H1 (cell line): ENCODE data around the gene RFNG. TPM values are rescaled to one million over a fixed set of nuclear protein-coding genes. Genes with fewer than 3 reads are reported as not detected.

ENCODE experiments used
- CREB1 ChIP-seq: IDR thresholded peaks from 2 replicates; pipeline ENCODE4 v1.6.1; 2012; ENCODE audit warnings: inconsistent platforms
- EZH2 ChIP-seq: fragments of 200-600 bp; sonication (generic); IDR thresholded peaks from 2 replicates; pipeline ENCODE4 v1.7.1; 2012; ENCODE audit warnings: low read depth, mild to moderate bottlenecking, moderate library complexity, low read length, inconsistent platforms; ENCODE audit not compliant: severe bottlenecking
- JUN ChIP-seq: IDR thresholded peaks from 2 replicates; pipeline ENCODE4 v1.6.1; 2011; ENCODE audit warnings: low read depth, mild to moderate bottlenecking, improper control_type of control experiment, low read length
- POLR2A ChIP-seq, 2 experiments: IDR thresholded peaks; 1 replicate in 1 of 2; 2 replicates in 1 of 2; pipeline ENCODE4 v1.6.1; 2011; ENCODE audit warnings: low read depth in 2 of 2, low read length in 2 of 2, mild to moderate bottlenecking in 2 of 2; ENCODE audit errors: control extremely low read depth in 1 of 2
- TAF7 ChIP-seq: optimal IDR thresholded peaks from 2 replicates; pipeline ENCODE3; 2011; ENCODE audit warnings: low read depth, mild to moderate bottlenecking, inconsistent platforms, low read length, moderate library complexity, borderline replicate concordance
- TBP ChIP-seq: IDR thresholded peaks from 2 replicates; pipeline ENCODE4 v1.6.1; 2011; ENCODE audit warnings: low read depth, low read length, improper control_type of control experiment
- polyA plus RNA-seq, 7 experiments: library from polyadenylated mRNA; depleted of rRNA in 3 of 7; stranded (reverse) in 5 of 7; unstranded in 2 of 7; fragments of >200 nt in 5 of 7; fragments of 200-250 nt in 2 of 7; gene quantifications; 1 replicate in 5 of 7; 2 replicates in 1 of 7; 4 replicates in 1 of 7; pipeline versions ENCODE4 v1.2.1 to v1.2.3, GENCODE V29; 2011 to 2013; ENCODE audit warnings: missing spikeins in 2 of 7, mixed read lengths in 2 of 7
- total RNA-seq: library from RNA; stranded (reverse); fragmentation: NEBNext Ultra II Directional; extraction: Animal tissue kit (Norgen Biotek cat#: 25700); gene quantifications from 2 replicates; pipeline ENCODE4 v1.2.1, GENCODE V29; 2021
- TF ChIP-seq, protein P1 (sequence below): fragments of 300-600 bp; sonication (generic); IDR thresholded peaks from 2 replicates; pipeline ENCODE4 v1.7.1; 2012; ENCODE audit warnings: low read length, moderate library complexity, mild to moderate bottlenecking, inconsistent platforms; ENCODE audit not compliant: insufficient replicate concordance
- TF ChIP-seq, protein P2 (sequence below): IDR thresholded peaks from 2 replicates; pipeline ENCODE4 v1.6.1; 2012; ENCODE audit warnings: inconsistent platforms
- TF ChIP-seq, protein P3 (sequence below): IDR thresholded peaks from 2 replicates; pipeline ENCODE4 v1.6.1; 2012; ENCODE audit warnings: inconsistent platforms

The RFNG gene
- total and polyA plus RNA-seq, 2 of the 8 experiments (the other 6 are each of a cell fraction or from before 2014, with no cell fraction given): 26.7 to 28.4 TPM

DNA sequence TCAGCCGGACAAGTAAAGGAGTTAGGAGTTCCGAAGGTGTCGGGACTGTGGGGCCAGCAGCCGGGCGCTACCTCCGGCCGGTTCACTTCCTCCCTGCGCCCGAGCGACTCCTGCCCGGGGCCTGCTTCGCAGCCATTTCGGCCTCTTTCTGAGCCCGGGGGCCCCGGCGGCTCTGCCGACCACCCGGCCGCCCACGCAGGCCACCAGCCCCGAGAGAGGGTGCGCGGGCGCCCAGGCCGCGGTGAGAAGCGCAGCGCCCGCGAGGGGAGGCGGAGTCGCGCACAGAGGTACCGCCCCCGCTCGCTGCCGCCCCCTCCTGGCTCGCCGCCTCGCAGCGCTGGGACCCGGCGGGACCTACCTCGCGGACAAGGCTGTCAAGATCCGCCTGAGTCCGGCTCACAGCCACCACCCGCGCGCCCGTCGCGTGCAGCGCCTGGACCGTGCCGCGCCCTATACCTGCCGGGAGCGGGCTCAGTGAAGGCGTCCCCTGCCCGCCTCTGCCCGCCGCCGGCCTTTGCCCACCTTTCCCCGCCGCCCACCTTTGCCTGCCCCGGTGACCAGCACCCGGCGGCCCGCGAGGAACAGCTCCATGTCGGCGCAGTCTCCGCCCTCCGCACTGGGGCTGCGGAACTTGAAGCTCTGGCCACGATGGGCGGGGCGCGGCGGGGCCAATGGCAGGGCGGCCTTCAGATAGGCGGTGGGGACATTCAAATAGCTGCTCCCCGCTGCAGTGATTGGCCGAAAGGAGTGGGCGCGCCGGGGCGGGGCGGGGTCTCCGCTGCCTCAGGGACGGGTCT lies 14.3 kb downstream of the RFNG start, which contains the start of gene DCXR (continued):
- TF ChIP-seq, protein P1, sequence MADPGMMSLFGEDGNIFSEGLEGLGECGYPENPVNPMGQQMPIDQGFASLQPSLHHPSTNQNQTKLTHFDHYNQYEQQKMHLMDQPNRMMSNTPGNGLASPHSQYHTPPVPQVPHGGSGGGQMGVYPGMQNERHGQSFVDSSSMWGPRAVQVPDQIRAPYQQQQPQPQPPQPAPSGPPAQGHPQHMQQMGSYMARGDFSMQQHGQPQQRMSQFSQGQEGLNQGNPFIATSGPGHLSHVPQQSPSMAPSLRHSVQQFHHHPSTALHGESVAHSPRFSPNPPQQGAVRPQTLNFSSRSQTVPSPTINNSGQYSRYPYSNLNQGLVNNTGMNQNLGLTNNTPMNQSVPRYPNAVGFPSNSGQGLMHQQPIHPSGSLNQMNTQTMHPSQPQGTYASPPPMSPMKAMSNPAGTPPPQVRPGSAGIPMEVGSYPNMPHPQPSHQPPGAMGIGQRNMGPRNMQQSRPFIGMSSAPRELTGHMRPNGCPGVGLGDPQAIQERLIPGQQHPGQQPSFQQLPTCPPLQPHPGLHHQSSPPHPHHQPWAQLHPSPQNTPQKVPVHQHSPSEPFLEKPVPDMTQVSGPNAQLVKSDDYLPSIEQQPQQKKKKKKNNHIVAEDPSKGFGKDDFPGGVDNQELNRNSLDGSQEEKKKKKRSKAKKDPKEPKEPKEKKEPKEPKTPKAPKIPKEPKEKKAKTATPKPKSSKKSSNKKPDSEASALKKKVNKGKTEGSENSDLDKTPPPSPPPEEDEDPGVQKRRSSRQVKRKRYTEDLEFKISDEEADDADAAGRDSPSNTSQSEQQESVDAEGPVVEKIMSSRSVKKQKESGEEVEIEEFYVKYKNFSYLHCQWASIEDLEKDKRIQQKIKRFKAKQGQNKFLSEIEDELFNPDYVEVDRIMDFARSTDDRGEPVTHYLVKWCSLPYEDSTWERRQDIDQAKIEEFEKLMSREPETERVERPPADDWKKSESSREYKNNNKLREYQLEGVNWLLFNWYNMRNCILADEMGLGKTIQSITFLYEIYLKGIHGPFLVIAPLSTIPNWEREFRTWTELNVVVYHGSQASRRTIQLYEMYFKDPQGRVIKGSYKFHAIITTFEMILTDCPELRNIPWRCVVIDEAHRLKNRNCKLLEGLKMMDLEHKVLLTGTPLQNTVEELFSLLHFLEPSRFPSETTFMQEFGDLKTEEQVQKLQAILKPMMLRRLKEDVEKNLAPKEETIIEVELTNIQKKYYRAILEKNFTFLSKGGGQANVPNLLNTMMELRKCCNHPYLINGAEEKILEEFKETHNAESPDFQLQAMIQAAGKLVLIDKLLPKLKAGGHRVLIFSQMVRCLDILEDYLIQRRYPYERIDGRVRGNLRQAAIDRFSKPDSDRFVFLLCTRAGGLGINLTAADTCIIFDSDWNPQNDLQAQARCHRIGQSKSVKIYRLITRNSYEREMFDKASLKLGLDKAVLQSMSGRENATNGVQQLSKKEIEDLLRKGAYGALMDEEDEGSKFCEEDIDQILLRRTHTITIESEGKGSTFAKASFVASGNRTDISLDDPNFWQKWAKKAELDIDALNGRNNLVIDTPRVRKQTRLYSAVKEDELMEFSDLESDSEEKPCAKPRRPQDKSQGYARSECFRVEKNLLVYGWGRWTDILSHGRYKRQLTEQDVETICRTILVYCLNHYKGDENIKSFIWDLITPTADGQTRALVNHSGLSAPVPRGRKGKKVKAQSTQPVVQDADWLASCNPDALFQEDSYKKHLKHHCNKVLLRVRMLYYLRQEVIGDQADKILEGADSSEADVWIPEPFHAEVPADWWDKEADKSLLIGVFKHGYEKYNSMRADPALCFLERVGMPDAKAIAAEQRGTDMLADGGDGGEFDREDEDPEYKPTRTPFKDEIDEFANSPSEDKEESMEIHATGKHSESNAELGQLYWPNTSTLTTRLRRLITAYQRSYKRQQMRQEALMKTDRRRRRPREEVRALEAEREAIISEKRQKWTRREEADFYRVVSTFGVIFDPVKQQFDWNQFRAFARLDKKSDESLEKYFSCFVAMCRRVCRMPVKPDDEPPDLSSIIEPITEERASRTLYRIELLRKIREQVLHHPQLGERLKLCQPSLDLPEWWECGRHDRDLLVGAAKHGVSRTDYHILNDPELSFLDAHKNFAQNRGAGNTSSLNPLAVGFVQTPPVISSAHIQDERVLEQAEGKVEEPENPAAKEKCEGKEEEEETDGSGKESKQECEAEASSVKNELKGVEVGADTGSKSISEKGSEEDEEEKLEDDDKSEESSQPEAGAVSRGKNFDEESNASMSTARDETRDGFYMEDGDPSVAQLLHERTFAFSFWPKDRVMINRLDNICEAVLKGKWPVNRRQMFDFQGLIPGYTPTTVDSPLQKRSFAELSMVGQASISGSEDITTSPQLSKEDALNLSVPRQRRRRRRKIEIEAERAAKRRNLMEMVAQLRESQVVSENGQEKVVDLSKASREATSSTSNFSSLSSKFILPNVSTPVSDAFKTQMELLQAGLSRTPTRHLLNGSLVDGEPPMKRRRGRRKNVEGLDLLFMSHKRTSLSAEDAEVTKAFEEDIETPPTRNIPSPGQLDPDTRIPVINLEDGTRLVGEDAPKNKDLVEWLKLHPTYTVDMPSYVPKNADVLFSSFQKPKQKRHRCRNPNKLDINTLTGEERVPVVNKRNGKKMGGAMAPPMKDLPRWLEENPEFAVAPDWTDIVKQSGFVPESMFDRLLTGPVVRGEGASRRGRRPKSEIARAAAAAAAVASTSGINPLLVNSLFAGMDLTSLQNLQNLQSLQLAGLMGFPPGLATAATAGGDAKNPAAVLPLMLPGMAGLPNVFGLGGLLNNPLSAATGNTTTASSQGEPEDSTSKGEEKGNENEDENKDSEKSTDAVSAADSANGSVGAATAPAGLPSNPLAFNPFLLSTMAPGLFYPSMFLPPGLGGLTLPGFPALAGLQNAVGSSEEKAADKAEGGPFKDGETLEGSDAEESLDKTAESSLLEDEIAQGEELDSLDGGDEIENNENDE: no peak
- TF ChIP-seq EZH2: no peak
- TF ChIP-seq, protein P2, sequence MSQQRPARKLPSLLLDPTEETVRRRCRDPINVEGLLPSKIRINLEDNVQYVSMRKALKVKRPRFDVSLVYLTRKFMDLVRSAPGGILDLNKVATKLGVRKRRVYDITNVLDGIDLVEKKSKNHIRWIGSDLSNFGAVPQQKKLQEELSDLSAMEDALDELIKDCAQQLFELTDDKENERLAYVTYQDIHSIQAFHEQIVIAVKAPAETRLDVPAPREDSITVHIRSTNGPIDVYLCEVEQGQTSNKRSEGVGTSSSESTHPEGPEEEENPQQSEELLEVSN: peak; percentile 42; the same call in 1 of the 2 replicates
- TF ChIP-seq TBP: peak; percentile 67; the same call in 1 of the 2 replicates
- no peak for TF ChIP-seq JUN
- TF ChIP-seq CREB1: peak; percentile 39; the same call in 1 of the 2 replicates
- peak; percentile 40 for TF ChIP-seq TAF7
- TF ChIP-seq POLR2A (IDR thresholded peaks at IDR 0.05; ENCODE audit: control extremely low read depth in 1 of 2, low read depth in 2 of 2, low read length in 2 of 2): peak in 1 of 2 experiments; percentile 83; a peak in 2 of 3 replicates
- TF ChIP-seq, protein P3, sequence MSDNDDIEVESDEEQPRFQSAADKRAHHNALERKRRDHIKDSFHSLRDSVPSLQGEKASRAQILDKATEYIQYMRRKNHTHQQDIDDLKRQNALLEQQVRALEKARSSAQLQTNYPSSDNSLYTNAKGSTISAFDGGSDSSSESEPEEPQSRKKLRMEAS: peak; percentile 87
